Inflammatory macrophage treated with lipopolysaccharide for 1 hour (primary cell): ENCODE measurements around the gene ZNF197.
A peak's percentile ranks its signal among the peaks of the same experiment; 100 is the strongest.
"Not testable (repeated sequence)": the region's sequence is repeated elsewhere in the genome, so short reads cannot be mapped to it uniquely, and the experiment has no call there.

Experiments
- DNase-seq, 2 donors: peaks; one replicate each; pipeline ENCODE4 v3.0.0-alpha.2; 2020 to 2022

ZNF197 gene

DNA sequence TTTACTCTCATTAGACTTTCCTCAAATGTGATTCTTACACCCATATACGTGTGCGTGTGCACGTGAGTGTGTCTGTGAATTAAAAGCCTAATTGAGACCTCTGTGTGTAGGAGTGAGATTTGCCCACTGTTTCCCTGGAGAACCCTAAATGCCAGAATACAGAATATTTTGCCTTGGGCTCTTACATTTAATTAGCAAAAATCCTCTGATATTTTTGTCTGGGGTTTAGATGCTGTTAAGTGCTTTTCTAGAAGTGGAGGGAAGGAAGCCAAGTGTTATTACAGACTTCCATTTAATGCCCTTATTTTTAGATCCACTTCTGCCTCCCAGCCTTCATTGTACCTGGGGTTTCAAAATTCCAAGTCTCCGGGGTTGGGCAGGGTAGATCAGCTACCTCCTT is 41.5 kb downstream of the ZNF197 start:
- DNase-seq: no peak

- DNase-seq: no peak
Measured at GRCh38 chr3:44669760-44670159, 44.9 kb downstream of the ZNF197 start.

DNA sequence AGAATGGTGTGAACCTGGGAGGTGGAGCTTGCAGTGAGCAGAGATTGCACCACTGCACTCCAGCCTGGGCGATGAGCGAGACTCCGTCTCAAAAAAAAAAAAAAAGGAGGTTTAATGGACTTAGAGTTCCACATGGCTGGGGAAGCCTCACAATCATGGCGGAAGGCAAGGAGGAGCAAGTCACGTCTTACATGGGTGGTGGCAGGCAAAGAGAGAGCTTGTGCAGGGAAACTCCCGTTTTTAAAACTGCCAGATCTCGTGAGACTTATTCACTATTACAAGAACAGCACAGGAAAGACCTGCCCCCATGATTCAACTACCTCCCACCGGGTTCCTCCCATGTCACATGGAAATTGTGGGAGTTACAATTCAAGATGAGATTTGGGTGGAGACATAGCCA is 48.6 kb downstream of the ZNF197 start:
- DNase-seq: not testable (repeated sequence)

- no peak for DNase-seq
Measured at GRCh38 chr3:44674211-44674610, 49.4 kb downstream of the ZNF197 start.

DNA sequence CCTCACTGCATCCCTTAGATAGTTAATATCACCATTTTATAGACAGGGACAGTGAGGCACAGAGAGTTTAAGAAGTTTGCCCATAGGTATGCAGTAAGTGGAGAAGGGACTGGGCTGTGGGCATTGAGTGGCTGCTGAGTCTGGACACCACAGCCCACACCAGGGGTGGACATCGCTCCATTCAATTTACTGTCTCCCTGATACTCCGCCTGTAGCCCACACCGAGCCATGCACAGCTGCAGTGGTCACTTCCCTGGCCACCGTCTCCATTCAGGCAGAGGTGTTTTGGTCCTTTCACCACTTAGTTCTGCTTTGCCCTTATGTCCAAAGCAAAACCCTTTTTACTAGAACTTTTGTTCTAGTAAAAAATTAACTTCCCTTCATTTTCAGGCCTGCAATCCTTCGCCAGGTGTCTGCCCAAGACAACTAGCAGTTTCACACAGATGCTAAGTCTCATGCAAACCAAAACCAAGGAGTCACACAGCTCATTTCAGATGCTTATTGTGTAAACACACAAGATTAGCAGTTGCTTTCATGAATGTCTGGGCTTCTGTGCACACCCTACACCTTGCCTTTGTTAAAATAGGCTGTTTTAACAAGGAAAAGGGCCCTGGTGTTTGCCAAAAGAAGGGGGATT is 53.8 kb downstream of the ZNF197 start:
- no peak for DNase-seq

GRCh38 chr3:44680921-44681455 is 56.2 kb downstream of the ZNF197 start:
- DNase-seq: no peak

DNA sequence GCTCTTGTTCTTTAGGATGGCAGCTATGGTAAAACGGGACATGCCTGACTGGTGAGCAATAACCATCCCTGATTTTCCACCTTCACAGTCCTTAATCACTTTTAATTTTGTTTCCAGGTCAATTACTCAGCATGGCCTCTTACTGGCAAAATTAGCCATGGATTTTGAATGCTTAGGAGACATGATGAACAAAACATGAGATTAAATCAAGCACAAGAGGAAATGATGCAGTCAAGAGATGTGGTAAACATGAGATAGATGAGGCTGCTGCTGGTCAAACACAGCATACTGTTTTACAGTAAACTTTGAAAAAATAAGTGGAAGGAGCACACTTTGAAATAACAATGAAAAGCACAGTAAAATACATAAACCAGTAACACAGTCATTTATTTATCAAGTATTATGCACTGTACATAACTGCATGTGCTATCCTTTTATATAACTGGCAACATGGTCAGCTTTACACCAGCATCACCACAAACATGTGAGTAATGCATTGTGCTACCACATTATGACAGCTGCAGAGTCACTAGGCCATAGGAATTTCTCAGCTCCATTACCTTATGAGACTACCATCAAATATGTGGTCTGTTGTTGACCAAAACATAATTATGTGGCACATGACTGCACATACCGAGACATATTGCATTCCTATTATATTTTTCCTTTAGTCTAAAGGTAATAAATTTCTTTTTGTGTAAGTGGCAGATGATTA is 57.5 kb downstream of the ZNF197 start:
- DNase-seq: no peak

- peak; percentile 14 to 17 for DNase-seq
Measured at GRCh38 chr3:44685128-44685800, 60.4 kb downstream of the ZNF197 start.

DNA sequence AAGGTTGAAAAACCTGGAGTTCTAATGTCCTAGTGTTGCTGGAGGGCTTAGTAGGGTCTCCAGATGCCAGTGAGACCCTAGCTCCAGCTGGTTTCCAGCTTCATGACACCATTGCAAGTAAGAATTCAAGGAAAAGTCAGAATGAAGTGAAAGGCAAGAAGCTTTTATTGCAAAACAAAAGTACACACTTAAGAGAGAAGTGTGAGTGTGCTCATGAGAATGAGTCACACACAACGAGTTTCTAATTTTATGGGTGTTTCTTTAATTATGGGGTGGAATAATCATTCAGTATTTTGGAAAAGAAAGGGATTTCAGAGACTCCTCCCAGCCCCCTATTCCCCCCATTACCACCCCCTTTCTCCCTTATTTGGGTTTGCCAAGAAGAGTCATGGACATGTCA is 63.1 kb downstream of the ZNF197 start:
- DNase-seq: no peak
